HG02610 (cell line): ENCODE measurements around the gene TCF3.

Source experiments
- ATAC-seq: cut with Tn5 transposase; IDR thresholded peaks from one replicate; pipeline ENCODE4 v1.9.1; 2021; ENCODE audit warnings: mild to moderate bottlenecking, moderate library complexity; ENCODE audit not compliant: unreplicated experiment

The TCF3 gene

DNA sequence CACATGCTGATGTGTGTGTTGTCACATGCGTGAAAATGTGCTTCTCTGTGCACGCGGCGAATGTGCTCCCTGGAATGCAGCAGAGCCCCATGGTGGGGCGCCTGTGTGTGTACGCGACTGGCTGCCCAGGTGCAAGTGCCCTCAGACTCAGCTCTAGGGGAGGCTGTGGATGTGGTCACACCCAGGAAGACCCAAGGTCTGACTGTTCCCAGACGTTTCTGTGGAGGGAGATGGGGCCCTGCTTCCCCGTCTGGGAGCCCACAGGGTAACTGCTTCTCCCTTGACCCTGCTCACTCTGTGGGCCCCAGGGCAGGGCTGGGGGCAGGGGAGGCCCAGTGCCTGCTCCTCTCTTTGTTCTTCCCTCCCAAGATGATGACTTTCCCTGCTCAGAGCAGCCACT, 39.3 kb downstream of the TCF3 start:
- ATAC-seq = no peak

DNA sequence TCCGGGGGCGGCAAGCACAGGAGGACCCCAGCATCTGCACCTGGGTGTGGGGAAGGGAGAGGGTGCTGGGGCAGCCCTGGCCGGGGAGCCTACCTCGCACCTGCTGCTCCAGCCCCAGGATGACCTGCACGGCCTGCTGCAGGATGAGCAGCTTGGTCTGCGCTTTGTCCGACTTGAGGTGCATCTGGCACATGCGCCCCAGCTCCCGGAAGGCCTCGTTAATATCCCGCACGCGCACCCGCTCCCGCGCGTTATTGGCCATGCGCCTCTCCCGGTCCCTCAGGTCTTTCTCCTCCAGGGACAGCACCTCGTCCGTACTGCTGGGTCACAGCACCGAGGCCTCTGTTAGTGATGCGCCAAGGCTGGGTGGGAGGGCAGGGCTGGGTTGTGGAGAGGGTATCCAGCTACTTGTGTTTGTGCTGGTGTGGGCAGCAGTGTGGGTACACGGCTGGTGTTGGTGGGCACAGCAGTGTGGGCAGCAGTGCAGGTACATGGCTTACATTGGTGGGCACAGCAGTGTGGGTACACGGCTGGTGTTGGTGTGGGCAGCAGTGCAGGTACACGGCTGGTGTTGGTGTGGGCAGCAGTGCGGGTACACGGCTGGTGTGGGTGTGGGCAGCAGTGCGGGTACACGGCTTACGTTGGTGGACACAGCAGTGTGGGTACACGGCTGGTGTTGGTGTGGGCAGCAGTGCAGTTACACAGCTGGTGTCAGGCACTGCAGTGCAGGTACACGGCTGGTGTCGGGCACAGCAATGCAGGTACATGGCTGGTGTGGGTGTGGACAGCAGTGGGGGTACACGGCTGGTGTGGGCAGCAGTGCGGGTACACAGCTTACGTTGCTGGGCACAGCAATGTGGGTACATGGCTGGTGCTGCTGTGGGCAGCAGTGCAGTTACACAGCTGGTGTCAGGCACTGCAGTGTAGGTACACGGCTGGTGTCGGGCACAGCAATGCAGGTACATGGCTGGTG, 40.0 kb downstream of the TCF3 start:
- ATAC-seq = no peak

DNA sequence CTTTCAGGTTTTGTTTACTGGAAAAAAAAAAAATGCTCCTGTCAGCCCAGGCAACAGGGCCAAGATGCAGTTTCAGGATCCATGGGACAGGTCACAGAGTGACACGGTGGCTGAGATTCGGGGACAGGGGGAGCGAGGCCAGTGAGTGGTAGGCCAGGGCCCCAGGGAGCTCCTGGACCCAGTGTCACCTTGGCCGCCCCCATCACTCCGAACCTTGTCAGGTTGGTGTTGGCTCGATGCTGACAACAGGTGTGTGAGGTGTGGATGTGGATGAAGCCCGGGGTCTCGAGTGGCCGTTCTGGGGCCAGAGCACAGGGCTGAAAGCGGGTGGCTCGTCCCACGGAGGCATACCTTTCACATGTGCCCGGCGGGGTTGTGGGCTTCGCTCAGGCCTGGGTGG, 41.1 kb downstream of the TCF3 start:
- ATAC-seq = no peak

DNA sequence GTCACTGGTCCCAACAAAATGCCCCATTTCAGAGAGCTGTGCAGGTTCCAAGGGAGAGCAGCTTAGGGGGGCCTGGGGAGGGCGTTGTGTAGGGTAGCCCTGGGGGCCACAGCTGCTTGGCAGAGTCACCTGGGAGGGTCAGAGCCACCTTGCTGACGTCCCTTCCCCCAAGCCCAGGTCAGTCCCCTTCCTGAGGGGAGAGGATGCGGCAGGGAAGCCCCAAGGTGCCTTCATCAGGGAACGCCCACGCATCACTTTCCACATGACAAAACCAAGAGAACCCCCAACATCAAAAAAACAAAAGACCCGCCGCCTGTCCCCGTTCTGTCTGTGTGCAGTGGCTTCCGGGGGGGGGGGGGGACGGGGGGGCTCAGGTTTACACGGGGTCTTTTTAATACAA, 41.8 kb downstream of the TCF3 start:
- ATAC-seq = no peak

DNA sequence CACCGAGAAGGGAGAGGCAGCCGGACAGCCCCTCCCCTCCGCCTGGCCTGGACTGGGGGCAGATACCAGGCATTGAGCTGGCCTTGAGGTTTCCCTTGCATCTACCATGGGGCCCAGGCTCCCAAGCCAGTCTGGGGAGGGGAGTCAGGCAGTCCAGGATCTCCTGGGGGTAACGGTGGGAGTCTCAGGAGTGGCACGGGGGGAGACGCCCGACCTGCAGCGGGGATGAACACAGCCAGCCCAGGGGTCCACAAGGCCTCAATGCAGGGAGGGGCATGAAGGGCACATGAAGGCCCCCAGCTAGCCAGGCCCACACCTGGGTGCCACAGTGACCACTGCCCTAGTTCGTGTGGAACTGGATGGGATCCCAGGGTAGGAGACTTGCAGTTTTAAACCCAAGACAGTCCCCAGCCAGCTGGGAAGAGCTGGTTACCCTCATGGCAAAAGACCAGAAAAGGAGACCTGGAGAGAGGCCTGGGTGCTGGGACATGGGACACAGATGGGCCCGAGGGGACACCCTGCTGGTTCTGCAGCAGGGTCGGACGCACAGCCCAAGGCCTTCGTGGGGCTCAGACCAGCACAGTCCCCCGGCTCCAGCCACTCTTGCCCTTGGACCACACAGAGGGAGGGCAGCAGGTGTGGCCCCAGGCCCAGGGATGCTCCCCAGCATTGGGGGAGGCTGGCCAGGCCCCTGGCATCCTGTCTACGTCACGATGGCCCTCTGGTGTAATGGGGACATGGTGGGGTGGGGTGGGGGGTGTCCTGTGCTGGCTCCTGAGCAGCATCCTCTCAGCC, 42.5 kb downstream of the TCF3 start:
- no peak for ATAC-seq

DNA sequence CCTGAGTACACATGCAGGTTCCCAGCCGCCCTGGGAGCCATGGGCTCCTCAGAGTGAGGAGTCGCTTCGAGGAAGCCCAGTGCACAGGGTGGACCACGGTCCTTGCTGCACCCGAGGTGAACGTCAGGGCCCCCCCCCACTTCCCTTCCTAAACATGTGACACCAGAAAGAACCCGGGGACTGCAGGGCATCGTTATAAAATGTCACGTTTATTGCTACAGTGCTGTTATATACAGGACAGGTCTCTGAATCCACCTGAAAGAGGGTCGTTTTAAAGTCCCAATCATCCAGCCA, 43.4 kb downstream of the TCF3 start:
- ATAC-seq = no peak

DNA sequence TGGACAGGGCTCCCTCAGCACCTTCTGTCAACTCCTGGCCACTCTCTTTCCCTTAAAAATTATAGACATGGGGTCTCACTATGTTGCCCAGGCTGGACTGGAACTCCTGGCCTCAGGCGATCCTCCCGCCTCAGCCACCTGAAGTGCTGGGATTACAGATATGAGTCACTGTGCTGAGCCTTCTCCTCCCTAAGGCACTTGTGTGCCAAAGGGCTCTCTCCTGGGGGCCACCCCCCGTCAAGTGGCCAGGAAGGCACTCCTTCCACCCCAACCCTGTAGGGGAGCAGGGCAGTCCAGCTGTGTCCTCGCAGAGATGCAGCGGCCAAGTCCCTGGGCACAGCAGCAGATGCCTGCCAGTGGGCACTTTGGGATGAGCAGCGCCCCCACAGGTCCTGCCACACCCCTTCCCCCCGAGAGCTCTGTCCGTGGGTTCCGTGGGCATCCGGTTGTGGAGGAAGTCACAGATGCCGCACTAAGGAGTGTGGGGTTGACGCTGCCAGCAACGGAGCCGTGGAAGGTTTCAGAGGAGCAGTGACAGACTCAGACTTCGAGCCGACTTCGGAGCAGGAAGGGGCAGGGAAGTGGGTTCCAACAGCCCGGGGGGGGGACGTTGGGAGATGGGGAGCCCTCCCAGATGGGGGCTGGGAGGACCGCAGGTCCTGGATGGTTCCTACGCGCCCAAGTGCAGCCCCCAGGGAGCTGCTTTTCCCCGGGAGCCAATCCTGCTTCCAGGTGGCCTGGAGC, 43.9 kb downstream of the TCF3 start:
- ATAC-seq = no peak

DNA sequence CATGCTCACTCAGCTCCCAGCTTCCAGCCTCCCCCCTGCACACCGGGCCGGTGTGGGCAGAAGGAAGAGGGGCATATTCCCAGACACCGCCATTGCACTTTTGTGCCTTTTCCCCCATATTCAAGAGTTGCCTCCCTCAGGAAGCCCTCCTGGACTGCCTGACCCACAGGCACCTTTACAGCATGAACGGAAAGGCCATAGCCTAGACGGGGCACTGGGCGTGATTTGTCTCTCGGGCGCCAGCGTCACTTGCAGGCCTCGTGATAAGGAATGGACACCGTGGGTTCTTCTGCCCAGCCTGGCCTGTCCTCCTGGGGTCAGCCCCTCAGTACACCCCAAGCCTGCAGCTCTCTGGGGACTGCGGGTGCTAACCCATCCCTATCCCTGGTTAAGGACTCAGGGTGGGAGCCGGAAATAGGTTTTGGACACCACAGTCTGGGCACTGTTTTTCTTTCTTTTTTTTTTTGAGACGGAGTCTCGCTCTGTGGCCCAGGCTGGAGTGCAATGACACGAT, 46.2 kb downstream of the TCF3 start:
- no peak for ATAC-seq

DNA sequence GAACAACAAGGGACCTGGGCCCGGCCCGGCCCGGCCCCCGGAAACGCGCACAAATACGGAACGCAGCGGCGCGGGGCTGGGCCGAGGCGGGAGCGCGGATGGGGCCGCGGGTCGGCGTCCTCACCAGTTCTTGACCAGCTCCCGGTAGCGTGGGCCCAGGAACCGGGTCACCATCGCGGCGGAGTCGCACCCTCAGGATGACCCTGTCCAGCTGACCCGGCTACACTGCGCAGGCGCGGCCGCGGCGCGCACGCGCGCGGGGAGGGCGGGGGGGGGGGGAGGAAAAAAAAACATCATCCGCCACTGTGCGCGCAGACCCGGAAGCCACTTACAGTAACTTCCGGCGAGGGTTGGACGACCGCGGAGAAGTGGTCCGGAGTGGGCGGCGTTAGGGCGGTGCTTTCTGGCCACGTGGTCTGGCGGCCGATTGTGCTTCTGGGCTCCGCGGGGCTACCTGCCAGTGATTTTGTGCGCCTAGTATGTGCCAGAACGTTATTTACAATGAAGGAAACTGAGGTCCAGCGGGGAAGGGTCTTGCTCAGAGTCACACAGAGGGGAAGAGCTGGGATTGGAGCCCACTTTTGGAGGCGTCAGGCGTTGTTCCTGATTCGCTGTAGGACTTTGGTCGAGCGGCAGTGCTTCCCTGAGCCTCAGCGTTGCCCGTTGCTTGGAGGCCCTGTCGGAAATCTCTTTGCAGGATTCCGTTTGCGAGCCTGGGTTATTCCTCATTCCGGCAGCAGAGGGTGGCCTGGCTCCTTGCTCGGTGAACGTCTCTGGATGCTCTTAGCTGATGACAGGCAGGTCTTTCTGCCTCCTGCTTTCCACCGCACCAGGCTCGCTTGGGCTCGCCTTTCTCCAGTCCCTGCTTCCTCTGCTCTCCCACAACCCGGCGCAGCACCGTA, 46.9 kb downstream of the TCF3 start, which contains the start of gene UQCR11:
UQCR11 (minus strand) TSS at position 227 of the 902 bp plus-strand sequence; CDS start at position 174, 53 bp downstream.
- peak; percentile 82 for ATAC-seq

DNA sequence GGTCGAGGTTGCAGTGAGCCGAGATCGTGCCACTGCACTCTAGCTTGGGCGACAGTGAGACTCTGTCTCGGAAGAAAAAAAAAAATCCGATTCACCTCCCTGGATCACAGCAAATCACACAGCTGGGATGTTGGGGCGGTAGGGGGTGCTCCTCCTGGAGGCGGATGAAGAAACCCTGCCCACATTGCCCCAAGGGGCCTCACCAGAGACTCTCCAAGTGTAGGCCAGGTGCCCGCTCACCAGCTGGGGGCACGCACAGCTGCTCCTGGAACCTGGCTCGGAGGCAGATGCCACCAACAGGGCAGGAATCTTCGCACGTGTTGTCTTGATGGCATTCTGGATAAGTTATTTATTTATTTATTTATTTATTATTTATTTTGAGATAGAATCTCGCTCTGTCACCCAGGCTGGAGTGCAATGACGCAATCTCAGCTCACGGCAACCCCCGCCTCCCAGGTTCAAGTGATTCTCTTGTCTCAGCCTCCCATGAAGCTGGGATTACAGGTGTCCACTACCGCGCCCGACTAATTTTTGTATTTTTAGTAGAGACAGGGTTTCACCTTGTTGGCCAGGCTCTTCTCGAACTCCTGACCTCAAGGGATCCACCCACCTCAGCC, 50.2 kb downstream of the TCF3 start:
- ATAC-seq = no peak

DNA sequence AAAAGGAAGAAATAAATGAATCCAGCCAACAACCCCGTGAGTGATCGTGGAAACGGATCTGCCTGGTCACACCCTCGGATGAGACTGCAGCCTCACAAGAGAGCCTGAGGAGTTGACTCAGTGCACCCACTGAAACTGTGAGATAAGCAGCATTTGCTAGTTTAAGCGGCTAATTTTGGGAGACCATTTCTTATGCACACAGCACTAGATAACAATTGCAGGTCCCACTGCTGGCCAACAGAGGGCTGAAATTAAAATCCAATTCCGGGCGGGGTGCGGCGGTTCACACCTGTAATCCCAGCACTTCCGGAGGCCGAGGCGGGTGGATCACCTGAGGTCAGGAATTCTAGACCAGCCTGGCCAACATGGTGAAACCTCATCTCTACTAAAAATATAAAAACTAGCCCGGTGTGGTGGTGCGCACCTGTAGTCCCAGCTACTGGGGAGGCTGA, 50.8 kb downstream of the TCF3 start:
- no peak for ATAC-seq

DNA sequence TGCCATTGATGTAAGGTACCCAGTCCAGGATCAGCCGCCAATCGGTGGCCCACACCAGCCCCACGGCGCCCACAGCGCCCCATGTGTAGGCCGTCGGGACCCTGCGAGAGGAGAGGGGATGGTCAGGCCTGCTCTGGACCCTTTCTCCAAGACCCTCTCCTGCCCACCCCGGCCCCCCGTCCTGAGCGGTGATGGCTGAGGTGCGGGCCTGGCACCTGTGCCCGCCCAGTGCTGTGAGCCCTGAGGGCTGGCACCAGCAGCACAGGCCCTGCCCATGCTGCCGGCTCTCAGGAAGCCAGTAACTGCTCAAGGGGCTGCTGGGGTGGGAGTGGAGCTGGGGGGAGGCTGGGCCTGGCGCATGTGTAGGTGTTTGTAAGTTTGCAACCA, 53.0 kb downstream of the TCF3 start:
- no peak for ATAC-seq

DNA sequence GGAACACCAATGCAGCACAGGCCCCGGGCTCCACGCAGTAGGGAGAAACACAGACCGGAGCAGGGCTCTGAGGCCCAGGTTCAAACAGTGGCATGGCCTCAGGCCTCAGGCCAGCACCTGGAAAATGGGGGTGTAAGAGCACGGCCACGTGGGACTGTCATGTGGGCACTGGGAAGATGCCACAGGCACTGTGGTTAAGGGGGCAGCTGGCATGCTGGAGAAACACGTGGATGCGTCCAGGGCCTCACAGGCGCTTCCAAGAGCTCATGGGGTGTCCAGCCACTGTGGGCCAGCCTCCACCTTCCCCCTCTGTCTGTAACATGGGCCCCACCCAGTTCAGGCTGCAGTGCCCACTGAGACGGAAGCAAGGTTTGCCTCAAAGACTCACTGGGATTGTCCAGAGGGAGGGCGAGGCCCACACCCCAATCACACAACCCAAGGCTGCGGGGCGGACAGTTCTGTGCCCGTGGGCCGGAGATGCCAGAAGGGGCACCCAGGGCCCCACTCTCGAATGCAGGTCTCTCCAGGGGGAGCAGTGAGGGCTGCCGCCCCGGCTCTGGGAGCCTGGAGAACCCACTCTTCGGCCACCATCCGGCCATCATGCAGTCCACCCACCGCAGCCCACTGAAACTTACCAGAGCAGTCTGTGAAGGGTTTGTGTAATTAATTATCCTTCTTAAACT, 53.5 kb downstream of the TCF3 start:
- ATAC-seq = no peak

DNA sequence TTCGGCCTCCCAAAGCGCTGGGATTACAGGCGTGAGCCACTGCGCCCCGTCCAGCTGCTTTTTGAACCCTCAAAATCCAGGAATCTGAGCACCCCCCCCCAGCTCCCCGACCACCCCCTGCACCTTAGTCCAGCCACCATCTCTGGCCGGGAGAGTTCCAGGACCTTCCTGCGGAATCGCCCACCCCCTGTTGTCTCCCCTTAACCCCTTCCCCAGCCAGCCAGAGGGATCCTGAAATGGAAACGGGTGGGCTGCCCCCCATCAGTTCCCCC, 59.0 kb downstream of the TCF3 start:
- no peak for ATAC-seq

DNA sequence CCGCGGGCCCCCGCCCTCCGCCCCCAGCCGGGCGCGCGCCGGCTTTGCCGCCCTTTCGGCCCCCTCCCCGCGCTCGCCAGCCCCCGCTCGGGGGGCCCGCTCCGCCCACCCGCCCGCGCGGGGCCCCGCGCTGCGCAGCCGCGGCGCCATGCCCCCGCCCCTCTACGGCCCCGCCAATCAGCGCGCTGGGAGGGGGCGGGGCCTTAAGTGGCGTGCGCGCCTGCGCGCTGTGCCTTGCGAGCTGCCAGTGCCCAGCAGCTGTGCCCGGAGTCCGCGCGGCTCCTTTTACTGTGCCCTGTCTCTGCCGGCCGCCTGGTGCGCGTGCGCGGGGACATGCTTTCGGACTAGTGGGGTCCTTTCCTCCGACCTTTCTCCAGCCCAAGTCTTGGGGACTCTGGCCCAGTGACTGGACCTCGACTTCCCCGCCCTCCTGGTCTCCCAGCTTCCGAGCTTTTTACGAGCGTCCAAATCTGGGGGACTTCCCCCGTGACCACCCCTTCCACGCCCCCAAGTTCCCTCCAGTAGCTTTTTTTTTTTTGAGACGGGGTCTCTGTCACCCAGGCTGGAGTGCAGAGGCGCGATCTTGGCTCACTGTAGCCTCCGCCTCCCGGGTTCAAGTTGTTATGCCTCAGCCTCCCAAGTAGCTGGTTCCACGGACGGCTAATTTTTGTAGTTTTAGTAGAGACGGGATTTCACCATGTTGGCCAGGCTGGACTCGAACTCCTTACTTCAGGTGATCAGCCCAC, 59.5 kb downstream of the TCF3 start, which contains the start of gene MBD3:
MBD3 (minus strand) TSS at position 111 of the 746 bp plus-strand sequence. CDS start 234 bp downstream, outside the sequence.
- peak; percentile 62 for ATAC-seq

DNA sequence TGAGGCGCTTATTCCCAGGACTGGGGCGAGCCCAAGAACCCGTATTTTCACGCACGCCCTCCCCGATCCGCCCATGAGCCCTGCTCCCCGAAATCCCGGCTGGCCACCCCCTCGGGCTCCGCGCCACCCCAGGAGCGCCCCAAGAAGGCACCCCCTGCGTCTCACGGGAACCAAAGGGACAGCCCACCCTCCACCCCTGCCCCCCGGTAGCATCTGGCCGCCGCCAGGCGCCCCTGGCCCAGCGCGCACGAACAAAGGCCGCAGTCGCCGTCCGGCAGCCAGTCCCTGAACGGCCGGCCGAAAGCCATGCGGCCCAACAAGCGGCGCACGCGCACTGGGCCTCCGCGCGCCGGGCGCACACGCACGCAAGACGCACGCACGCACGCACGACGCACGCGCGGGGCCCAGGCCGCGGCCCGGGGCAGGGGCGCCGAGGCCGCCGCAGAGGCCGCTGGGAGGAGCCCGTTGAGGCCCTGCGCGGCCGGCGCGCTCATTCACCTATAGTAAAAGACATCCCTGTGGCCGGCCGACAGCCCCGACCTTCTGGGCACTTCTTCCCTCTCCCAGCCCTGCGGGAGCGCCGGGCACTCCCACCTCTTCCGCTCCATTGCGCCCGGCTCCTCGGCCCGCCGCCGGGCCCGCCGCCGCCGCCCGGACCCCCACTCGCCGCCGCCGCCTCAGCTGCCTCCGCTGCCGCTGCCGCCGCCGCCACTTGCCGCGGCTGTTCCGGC, 60.2 kb downstream of the TCF3 start:
- peak; percentile 53 for ATAC-seq

DNA sequence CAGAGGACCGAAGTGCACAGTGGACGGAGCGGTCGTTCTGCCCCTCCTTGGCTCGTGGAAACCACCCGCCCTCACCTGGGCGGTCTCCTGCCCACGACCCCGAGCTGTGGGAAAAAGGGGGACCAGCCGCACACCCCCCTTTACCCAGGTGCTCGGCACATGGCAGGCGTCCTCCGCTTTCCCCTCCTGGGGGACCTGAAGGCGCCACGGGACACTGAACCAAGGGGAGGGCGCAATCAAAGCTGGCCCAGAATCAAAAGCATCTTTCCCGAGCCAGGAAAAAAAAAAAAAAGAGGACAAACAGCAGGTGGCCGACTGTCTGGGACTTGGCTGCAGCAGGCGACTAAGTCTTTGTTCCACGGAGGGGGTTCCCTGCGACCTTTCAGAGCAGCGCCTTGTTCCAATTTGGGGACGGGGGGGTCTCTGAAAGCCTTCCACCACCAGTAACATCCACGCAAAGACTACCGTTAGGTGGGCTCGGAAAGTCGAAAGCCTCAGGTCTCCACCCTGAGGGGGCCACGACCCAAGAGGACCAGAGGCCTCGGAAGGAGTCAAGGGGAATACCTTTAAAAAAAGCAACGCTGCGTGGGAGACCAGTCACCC, 60.9 kb downstream of the TCF3 start:
- ATAC-seq = no peak
